T-cell (primary cell): ENCODE data around the gene BNIP5. TPM values are rescaled to one million over a fixed set of nuclear protein-coding genes. Genes with fewer than 3 reads are reported as not detected.

Experiments
- ATAC-seq, 4 experiments: fragments of 200-7000 bp in 3 of 4; fragments of 150-1000 bp in 1 of 4; cut with Tn5 transposase; replicated peaks in 1 of 4; 1 replicate in 3 of 4; 2 replicates in 1 of 4; pipeline ENCODE4 v1.10.0; 2021; ENCODE audit warnings: moderate library complexity in 3 of 4, mild to moderate bottlenecking in 2 of 4, moderate number of reproducible peaks in 1 of 4
- CTCF ChIA-PET, 2 donors: fragments of 300-600 bp; sonication (Branson Sonifier 250); formaldehyde crosslinking; loops; one replicate each; lab custom pipeline; 2022; ENCODE audit warnings: antibody characterized with exemption in 2 of 2; lab: Charles Lee
- POLR2A ChIA-PET, 2 donors: fragments of 300-600 bp; sonication (Branson Sonifier 250); formaldehyde crosslinking; loops; one replicate each; lab custom pipeline; 2022; ENCODE audit warnings: antibody characterized with exemption in 2 of 2; lab: Charles Lee
- DNase-seq, 35 experiments: peaks; one replicate each; pipeline versions ENCODE4 v3.0.0 to v3.0.0-alpha.2; 2013 to 2023
- H3K27ac ChIP-seq: one replicate; pipeline ENCODE4 v1.5.1; 2013; ENCODE audit warnings: low read length
- H3K27me3 ChIP-seq, 2 experiments: replicated peaks in 1 of 2; 1 replicate in 1 of 2; 2 replicates in 1 of 2; pipeline versions ENCODE4 v1.6.1 to v1.7.0; 2013; ENCODE audit warnings: low read length in 1 of 2, mixed read lengths in 1 of 2; ENCODE audit not compliant: control insufficient read depth in 2 of 2, insufficient read depth in 2 of 2; ENCODE audit errors: extremely low read depth in 1 of 2
- H3K36me3 ChIP-seq, 2 donors: 1 replicate in 1 of 2; 2 replicates in 1 of 2; pipeline versions ENCODE4 v1.6.1 to v1.7.0; 2013; ENCODE audit warnings: low read length in 1 of 2; ENCODE audit not compliant: control insufficient read depth in 2 of 2, insufficient read depth in 1 of 2; ENCODE audit errors: extremely low read depth in 1 of 2
- H3K4me1 ChIP-seq, 2 experiments: 1 replicate in 1 of 2; 2 replicates in 1 of 2; pipeline versions ENCODE4 v1.6.1 to v1.7.0; 2013; ENCODE audit warnings: low read length in 2 of 2, mixed read lengths in 1 of 2; ENCODE audit not compliant: insufficient read depth in 2 of 2, control insufficient read depth in 1 of 2; ENCODE audit errors: extremely low read depth in 1 of 2
- H3K4me3 ChIP-seq, 2 donors: 1 replicate in 1 of 2; 2 replicates in 1 of 2; pipeline versions ENCODE4 v1.5.1 to v1.7.0; 2013; ENCODE audit warnings: mild to moderate bottlenecking in 2 of 2, low read length in 1 of 2, moderate library complexity in 1 of 2; ENCODE audit not compliant: control insufficient read depth in 1 of 2; ENCODE audit errors: extremely low read depth in 1 of 2
- H3K9me3 ChIP-seq: 2 replicates; pipeline ENCODE4 v1.7.0; 2013
- H3K27ac Mint-ChIP-seq, 2 donors: one replicate each; pipeline ENCODE4 v1.8.0; 2020 to 2021; ENCODE audit warnings: mild to moderate bottlenecking in 2 of 2, mixed read lengths in 2 of 2
- H3K27me3 Mint-ChIP-seq, 2 donors: one replicate each; pipeline ENCODE4 v1.8.0; 2021 to 2022; ENCODE audit warnings: mixed read lengths in 2 of 2
- H3K36me3 Mint-ChIP-seq: one replicate; pipeline ENCODE4 v1.8.0; 2021; ENCODE audit warnings: mixed read lengths
- H3K4me1 Mint-ChIP-seq, 3 donors: one replicate each; pipeline ENCODE4 v1.8.0; 2020 to 2022; ENCODE audit warnings: mixed read lengths in 3 of 3, mild to moderate bottlenecking in 1 of 3
- H3K4me3 Mint-ChIP-seq, 3 donors: one replicate each; pipeline ENCODE4 v1.8.0; 2020 to 2022; ENCODE audit warnings: mild to moderate bottlenecking in 3 of 3, mixed read lengths in 3 of 3, moderate library complexity in 3 of 3
- H3K9me3 Mint-ChIP-seq, 3 donors: one replicate each; pipeline ENCODE4 v1.8.0; 2020 to 2022; ENCODE audit warnings: mixed read lengths in 3 of 3
- WGBS: methylation state at CpG from one replicate; pipeline ENCODE4 v1.1.5; 2013; ENCODE audit warnings: missing lambda C conversion rate; ENCODE audit not compliant: insufficient coverage; 5-methylcytosine and 5-hydroxymethylcytosine counted together
- total RNA-seq, 35 experiments: library from RNA in 6 of 35; stranded (reverse) in 6 of 35; fragments of 120-200 nt in 1 of 35; gene quantifications; one replicate each; pipeline versions ENCODE4 v1.2.1 to v1.2.4 and lab custom pipeline; 2013 to 2026

The BNIP5 gene
- total RNA-seq, 5 donors from 2014 or later (not counting 1 experiment from before 2014, with no cell fraction given), result 0.09 TPM; not detected in 4

- Histone ChIP-seq H3K36me3 (no peaks in the 10 kb centered on the region), H3K27ac (no peak overlapping the region), H3K4me3 (no peak overlapping the region), H3K9me3 (no peaks in the 10 kb centered on the region), H3K27me3 (peaks cover 7 to 39% of the 10 kb centered on the region in 2 experiments), H3K4me1 (peaks cover 3 to 11% of the 10 kb centered on the region in 2 experiments)
- Mint-ChIP-seq H3K27me3 (peaks cover 26 to 39% of the 10 kb centered on the region in 2 donors), H3K27ac (no peak overlapping the region), H3K4me3 (no peak overlapping the region), H3K4me1 (peaks cover 8 to 21% (median 12%) of the 10 kb centered on the region in 3 donors), H3K9me3 (no peaks in the 10 kb centered on the region), H3K36me3 (no peaks in the 10 kb centered on the region)
- ATAC-seq (no peak), DNase-seq (no peak)
- CTCF ChIA-PET, result no interaction called here
- WGBS, result 86% methylated on average over 10 of the region's 14 CpGs
- POLR2A ChIA-PET, result no interaction called here
Measured at GRCh38 chr6:36334832-36335459, 1.7 kb downstream of the BNIP5 start.

DNA sequence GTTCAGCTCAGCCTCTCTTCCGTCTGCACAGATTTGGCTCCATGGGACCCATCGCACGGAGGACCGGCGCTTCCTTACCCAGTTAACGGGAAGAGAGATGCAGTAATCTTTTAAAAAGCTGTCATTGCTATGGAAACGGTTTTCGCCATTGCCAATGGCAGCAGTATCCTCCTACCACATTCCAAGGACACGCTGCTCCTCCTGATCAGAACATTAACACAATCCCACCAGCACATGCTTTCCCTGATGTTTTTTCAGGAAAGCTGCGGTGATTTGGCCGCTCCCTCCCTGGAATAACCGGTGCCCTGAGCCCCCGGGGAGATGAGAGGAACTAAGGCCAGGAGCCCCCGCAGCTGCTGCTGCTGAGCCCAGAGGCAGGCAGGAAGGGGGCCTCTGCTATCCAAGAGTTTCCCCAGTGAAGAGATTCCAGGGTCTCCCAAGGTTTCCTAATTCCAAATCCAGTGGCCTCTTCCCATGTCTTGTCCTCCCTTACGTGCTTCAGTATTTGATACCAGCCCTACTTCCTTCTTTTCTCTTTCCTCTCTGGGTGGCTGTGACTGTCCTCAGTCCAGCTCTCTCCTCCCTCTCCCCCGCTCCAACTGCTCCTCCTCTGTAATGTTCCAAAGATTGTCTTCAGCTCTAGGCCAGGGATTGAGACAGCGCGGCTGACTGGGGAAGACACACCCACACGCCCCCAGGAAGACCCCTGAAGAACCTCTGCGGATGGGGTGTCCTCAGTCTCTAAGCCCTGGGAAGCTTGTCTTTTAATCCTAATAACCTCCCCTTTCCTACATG lies 2.6 kb downstream of the BNIP5 start:
- POLR2A ChIA-PET, result no interaction called here
- Mint-ChIP-seq H3K36me3 (no peaks in the 10 kb centered on the region), H3K4me1 (peaks cover 8 to 21% (median 12%) of the 10 kb centered on the region in 3 donors), H3K27me3 (peaks cover 26 to 36% of the 10 kb centered on the region in 2 donors), H3K9me3 (no peaks in the 10 kb centered on the region), H3K4me3 (no peak overlapping the region), H3K27ac (no peak overlapping the region)
- CTCF ChIA-PET, result interaction anchor here in 1 of 2 donors (0.6 kb wide), 1 partner anchor 361 kb away, joined by 3 read pairs; no protein-coding TSS in a partner anchor
- Histone ChIP-seq H3K4me1 (peaks cover 3 to 11% of the 10 kb centered on the region in 2 experiments), H3K36me3 (no peaks in the 10 kb centered on the region), H3K4me3 (no peak overlapping the region), H3K27me3 (peaks cover 6 to 38% of the 10 kb centered on the region in 2 experiments), H3K27ac (no peak overlapping the region), H3K9me3 (no peaks in the 10 kb centered on the region)
- 66% methylated on average over 13 of the region's 20 CpGs for WGBS
- no peak for DNase-seq
- ATAC-seq, result no peak

- Mint-ChIP-seq H3K4me1 (peaks cover 8 to 17% (median 12%) of the 10 kb centered on the region in 3 donors), H3K27me3 (peaks cover 23 to 36% of the 10 kb centered on the region in 2 donors), H3K36me3 (no peaks in the 10 kb centered on the region), H3K4me3 (no peak overlapping the region), H3K9me3 (no peaks in the 10 kb centered on the region), H3K27ac (no peak overlapping the region)
- DNase-seq (no peak), ATAC-seq (no peak)
- POLR2A ChIA-PET, result no interaction called here
- H3K27me3 ChIP-seq, result peaks cover 6 to 39% of the 10 kb centered on the region in 2 experiments
- H3K4me1 ChIP-seq, result peaks cover 3 to 11% of the 10 kb centered on the region in 2 experiments
- H3K36me3 ChIP-seq, result no peaks in the 10 kb centered on the region
- no peaks in the 10 kb centered on the region for H3K9me3 ChIP-seq
- H3K27ac ChIP-seq, result no peak overlapping the region
- WGBS, result 100% methylated on average over 1 of the region's 8 CpGs
- CTCF ChIA-PET, result interaction anchor here in 1 of 2 donors (0.6 kb wide), 1 partner anchor 360 kb away, joined by 3 read pairs; no protein-coding TSS in a partner anchor
- no peak overlapping the region for H3K4me3 ChIP-seq
Measured at GRCh38 chr6:36333171-36333895, 3.4 kb downstream of the BNIP5 start.

DNA sequence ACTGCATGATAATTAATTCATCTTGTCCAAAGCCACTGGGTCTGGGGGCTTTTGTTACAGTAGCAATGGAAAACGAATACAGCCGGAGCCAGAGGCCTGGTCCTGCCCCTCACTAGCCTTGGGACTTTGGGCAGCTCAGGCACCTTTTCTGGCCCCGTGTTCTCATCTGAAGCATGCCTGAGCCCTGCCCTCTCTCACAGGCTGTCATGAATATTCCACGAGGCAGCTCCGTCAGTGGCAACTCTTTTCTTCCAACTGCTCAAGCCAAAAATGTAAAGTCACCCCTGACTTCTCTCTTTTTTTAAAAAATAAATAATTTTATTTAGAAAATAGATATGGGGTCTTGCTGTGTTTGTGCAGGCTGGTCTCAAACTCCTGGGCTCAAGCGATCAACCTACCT lies 5.3 kb downstream of the BNIP5 start:
- Histone ChIP-seq H3K4me3 (no peak overlapping the region), H3K27ac (no peak overlapping the region), H3K27me3 (peaks cover 6 to 34% of the 10 kb centered on the region in 2 experiments), H3K9me3 (no peaks in the 10 kb centered on the region), H3K36me3 (no peaks in the 10 kb centered on the region), H3K4me1 (peaks cover 0 to under 1% of the 10 kb centered on the region in 2 experiments)
- ChIA-PET CTCF (no interaction called here), POLR2A (no interaction called here)
- no peak for ATAC-seq
- DNase-seq, result no peak
- Mint-ChIP-seq H3K4me3 (no peak overlapping the region), H3K4me1 (peaks cover 0 to 6% (median 0%) of the 10 kb centered on the region in 3 donors), H3K9me3 (no peaks in the 10 kb centered on the region), H3K36me3 (no peaks in the 10 kb centered on the region), H3K27me3 (peaks cover 23 to 33% of the 10 kb centered on the region in 2 donors), H3K27ac (no peak overlapping the region)
- 83% methylated on average over 3 of the region's 6 CpGs for WGBS

GRCh38 chr6:36330366-36330765 lies 6.3 kb downstream of the BNIP5 start:
- Mint-ChIP-seq H3K36me3 (no peaks in the 10 kb centered on the region), H3K4me1 (no peaks in the 10 kb centered on the region), H3K27me3 (peaks cover 22 to 28% of the 10 kb centered on the region in 2 donors), H3K27ac (no peak overlapping the region), H3K9me3 (no peaks in the 10 kb centered on the region), H3K4me3 (no peak overlapping the region)
- H3K36me3 ChIP-seq, result no peaks in the 10 kb centered on the region
- H3K4me1 ChIP-seq, result no peaks in the 10 kb centered on the region
- no peak overlapping the region for H3K4me3 ChIP-seq
- 88% methylated on average over 9 of the region's 14 CpGs for WGBS
- no peak overlapping the region for H3K27ac ChIP-seq
- ATAC-seq (no peak), DNase-seq (no peak)
- ChIA-PET POLR2A (no interaction called here), CTCF (no interaction called here)
- H3K9me3 ChIP-seq, result no peaks in the 10 kb centered on the region
- H3K27me3 ChIP-seq, result peaks cover 6 to 33% of the 10 kb centered on the region in 2 experiments

- Mint-ChIP-seq H3K9me3 (no peaks in the 10 kb centered on the region), H3K27ac (no peak overlapping the region), H3K27me3 (peaks cover 17 to 22% of the 10 kb centered on the region in 2 donors), H3K36me3 (no peaks in the 10 kb centered on the region), H3K4me1 (no peaks in the 10 kb centered on the region), H3K4me3 (no peak overlapping the region)
- POLR2A ChIA-PET, result no interaction called here
- WGBS, result 87% methylated on average over 12 of the region's 14 CpGs
- no peaks in the 10 kb centered on the region for H3K36me3 ChIP-seq
- CTCF ChIA-PET, result no interaction called here
- ATAC-seq, result no peak
- no peaks in the 10 kb centered on the region for H3K9me3 ChIP-seq
- peaks cover 6 to 32% of the 10 kb centered on the region in 2 experiments for H3K27me3 ChIP-seq
- H3K4me1 ChIP-seq, result no peaks in the 10 kb centered on the region
- no peak overlapping the region for H3K27ac ChIP-seq
- no peak overlapping the region for H3K4me3 ChIP-seq
- no peak for DNase-seq
Measured at GRCh38 chr6:36329798-36330291, 6.8 kb downstream of the BNIP5 start.
